H1 (cell line): ENCODE measurements around the gene APBA2. TPM values are rescaled to one million over a fixed set of nuclear protein-coding genes. Genes with fewer than 3 reads are reported as not detected.

Experiments
- CTCF ChIA-PET: fragments of 300-600 bp; sonication (Branson Sonifier 250); formaldehyde crosslinking; loops from one replicate; lab custom pipeline; 2021; ENCODE audit not compliant: partially characterized antibody; lab: Charles Lee
- POLR2A ChIA-PET: fragments of 300-600 bp; sonication (Branson Sonifier 250); formaldehyde crosslinking; loops from one replicate; lab custom pipeline; 2021; ENCODE audit warnings: inconsistent platforms; ENCODE audit not compliant: partially characterized antibody; lab: Charles Lee
- DNase-seq, 2 experiments: peaks; one replicate each; pipeline versions ENCODE4 v3.0.0 to v3.0.0-alpha.2; 2010 to 2022; ENCODE audit warnings: low spot score in 2 of 2, low read depth in 1 of 2, mixed read lengths in 1 of 2
- FAIRE-seq: peaks from 2 replicates; lab custom pipeline; 2011; peaks lifted over from hg19 to GRCh38; lab: Jason Lieb, UNC
- H2AFZ ChIP-seq: 2 replicates; pipeline ENCODE4 v1.8.1; 2012; ENCODE audit warnings: low read length, inconsistent platforms
- H2AK5ac ChIP-seq: 2 replicates; pipeline ENCODE4 v1.6.1; 2013; ENCODE audit warnings: low read depth, low read length
- H2BK120ac ChIP-seq: replicated peaks from 2 replicates; pipeline ENCODE3; 2013; ENCODE audit warnings: low read depth, low read length, inconsistent platforms
- H2BK12ac ChIP-seq: 2 replicates; pipeline ENCODE4 v1.6.1; 2013; ENCODE audit warnings: low read depth, low read length
- H2BK15ac ChIP-seq: 2 replicates; pipeline ENCODE4 v1.6.1; 2013; ENCODE audit warnings: low read length
- H2BK20ac ChIP-seq: 2 replicates; pipeline ENCODE4 v1.6.1; 2013; ENCODE audit warnings: low read length
- H2BK5ac ChIP-seq: 2 replicates; pipeline ENCODE4 v1.6.1; 2013; ENCODE audit warnings: low read depth, low read length
- H3K14ac ChIP-seq: 2 replicates; pipeline ENCODE4 v1.6.1; 2013; ENCODE audit warnings: inconsistent platforms; ENCODE audit not compliant: insufficient read length
- H3K18ac ChIP-seq: 2 replicates; pipeline ENCODE4 v1.6.1; 2013; ENCODE audit warnings: low read length; ENCODE audit errors: extremely low read depth
- H3K23ac ChIP-seq: 2 replicates; pipeline ENCODE4 v1.6.1; 2013; ENCODE audit warnings: inconsistent platforms; ENCODE audit not compliant: insufficient read length
- H3K23me2 ChIP-seq: 2 replicates; pipeline ENCODE4 v1.6.1; 2013; ENCODE audit warnings: low read depth, low read length
- H3K27ac ChIP-seq: 2 replicates; pipeline ENCODE4 v1.6.1; 2011; ENCODE audit warnings: low read depth, low read length, inconsistent platforms
- H3K27me3 ChIP-seq, 4 experiments: replicated peaks in 1 of 4; 1 replicate in 1 of 4; 2 replicates in 3 of 4; pipeline versions ENCODE4 v1.6.1 to v1.8.1; 2011 to 2013; ENCODE audit warnings: low read length in 3 of 4, mild to moderate bottlenecking in 3 of 4, inconsistent platforms in 2 of 4, mixed read lengths in 2 of 4, moderate library complexity in 1 of 4; ENCODE audit not compliant: control insufficient read depth in 3 of 4, insufficient read depth in 3 of 4; ENCODE audit errors: extremely low read depth in 1 of 4
- H3K36me3 ChIP-seq, 4 experiments: 2 replicates each; pipeline versions ENCODE4 v1.6.1 to v1.8.1; 2011 to 2013; ENCODE audit warnings: mild to moderate bottlenecking in 4 of 4, low read length in 3 of 4, moderate library complexity in 2 of 4, control low read depth in 1 of 4, inconsistent platforms in 1 of 4; ENCODE audit not compliant: insufficient read depth in 4 of 4, control insufficient read depth in 2 of 4
- H3K4ac ChIP-seq: replicated peaks from 2 replicates; pipeline ENCODE3; 2013; ENCODE audit warnings: low read length, low read depth, mixed read lengths, inconsistent platforms; ENCODE audit not compliant: insufficient read length
- H3K4me1 ChIP-seq, 4 experiments: replicated peaks in 1 of 4; 1 replicate in 1 of 4; 2 replicates in 3 of 4; pipeline versions ENCODE4 v1.6.1 to v1.8.1; 2011 to 2013; ENCODE audit warnings: low read length in 3 of 4, inconsistent platforms in 2 of 4, mixed read lengths in 1 of 4; ENCODE audit not compliant: insufficient read depth in 4 of 4, control insufficient read depth in 3 of 4
- H3K4me2 ChIP-seq, 2 experiments: 2 replicates each; pipeline versions ENCODE4 v1.6.1 to v1.8.1; 2011 to 2013; ENCODE audit warnings: low read depth in 2 of 2, low read length in 2 of 2, control low read depth in 1 of 2, inconsistent platforms in 1 of 2, mild to moderate bottlenecking in 1 of 2; ENCODE audit not compliant: insufficient read depth in 1 of 2
- H3K4me3 ChIP-seq, 4 experiments: fragments of 200-600, 300-600 bp in 1 of 4; sonication (generic), shearing (Covaris generic), sonication (Bioruptor Twin) in 1 of 4; 2 replicates each; pipeline versions ENCODE4 v1.5.1 to v1.8.1; 2011 to 2016; ENCODE audit warnings: low read length in 4 of 4, low read depth in 3 of 4, control low read depth in 2 of 4, inconsistent platforms in 2 of 4, mild to moderate bottlenecking in 2 of 4, mixed read lengths in 1 of 4, moderate library complexity in 1 of 4; ENCODE audit not compliant: insufficient read depth in 2 of 4; ENCODE audit errors: extremely low read depth in 1 of 4
- H3K56ac ChIP-seq: replicated peaks from 2 replicates; pipeline ENCODE3; 2013; ENCODE audit warnings: low read depth, mild to moderate bottlenecking, mixed read lengths, low read length, inconsistent platforms; ENCODE audit not compliant: insufficient read length
- H3K79me1 ChIP-seq: 2 replicates; pipeline ENCODE4 v1.6.1; 2013; ENCODE audit warnings: low read depth, low read length, control low read depth
- H3K79me2 ChIP-seq, 2 experiments: 2 replicates each; pipeline versions ENCODE4 v1.6.1 to v1.8.1; 2012 to 2013; ENCODE audit warnings: low read length in 2 of 2, mild to moderate bottlenecking in 2 of 2, inconsistent platforms in 1 of 2; ENCODE audit not compliant: insufficient read depth in 2 of 2, control insufficient read depth in 1 of 2
- H3K9ac ChIP-seq, 4 experiments: replicated peaks in 1 of 4; 1 replicate in 1 of 4; 2 replicates in 3 of 4; pipeline versions ENCODE4 v1.6.1 to v1.8.1; 2011 to 2013; ENCODE audit warnings: low read depth in 3 of 4, low read length in 3 of 4, control low read depth in 2 of 4, mild to moderate bottlenecking in 2 of 4, moderate library complexity in 2 of 4, inconsistent platforms in 1 of 4; ENCODE audit errors: extremely low read depth in 1 of 4
- H3K9me3 ChIP-seq, 2 experiments: 2 replicates each; pipeline versions ENCODE4 v1.6.1 to v1.8.1; 2012 to 2013; ENCODE audit warnings: mild to moderate bottlenecking in 2 of 2, moderate library complexity in 2 of 2, control low read depth in 1 of 2, inconsistent platforms in 1 of 2, low read depth in 1 of 2, low read length in 1 of 2, mixed read lengths in 1 of 2; ENCODE audit not compliant: insufficient read depth in 2 of 2
- H4K20me1 ChIP-seq, 2 experiments: replicated peaks in 1 of 2; 2 replicates each; pipeline versions ENCODE3 to v1.8.1; 2011 to 2013; ENCODE audit warnings: inconsistent platforms in 2 of 2, low read length in 2 of 2, mild to moderate bottlenecking in 1 of 2; ENCODE audit not compliant: insufficient read depth in 2 of 2, control insufficient read depth in 1 of 2
- H4K5ac ChIP-seq: 2 replicates; pipeline ENCODE4 v1.6.1; 2013; ENCODE audit warnings: low read length, low read depth, mixed read lengths, inconsistent platforms; ENCODE audit not compliant: insufficient read length
- H4K8ac ChIP-seq: 2 replicates; pipeline ENCODE4 v1.8.0; 2013; ENCODE audit warnings: mild to moderate bottlenecking, moderate library complexity, low read length, inconsistent platforms; ENCODE audit not compliant: insufficient read depth; ENCODE audit errors: extremely low read depth
- H4K91ac ChIP-seq: replicated peaks from 2 replicates; pipeline ENCODE3; 2013; ENCODE audit warnings: low read length, mixed read lengths, inconsistent platforms; ENCODE audit not compliant: insufficient read length
- CBX8 ChIP-seq: fragments of 300-800, 300-1000 bp; sonication (generic); IDR thresholded peaks from 2 replicates; pipeline ENCODE4 v1.7.1; 2016; ENCODE audit warnings: low read depth, low read length, borderline replicate concordance
- CHD1 ChIP-seq: IDR thresholded peaks from 2 replicates; pipeline ENCODE4 v1.6.1; 2012; ENCODE audit warnings: low read depth, low read length, improper control_type of control experiment
- PHF8 ChIP-seq: fragments of 200-600 bp; sonication (generic); conservative IDR thresholded peaks from 2 replicates; pipeline ENCODE4 v1.7.1; 2012; ENCODE audit warnings: low read depth, mild to moderate bottlenecking, inconsistent platforms, low read length, moderate library complexity
- POLR2A ChIP-seq, 2 experiments: IDR thresholded peaks; 1 replicate in 1 of 2; 2 replicates in 1 of 2; pipeline ENCODE4 v1.6.1; 2011; ENCODE audit warnings: low read depth in 2 of 2, low read length in 2 of 2, mild to moderate bottlenecking in 2 of 2; ENCODE audit errors: control extremely low read depth in 1 of 2
- SIRT6 ChIP-seq: IDR thresholded peaks from one replicate; pipeline ENCODE4 v1.7.1; 2012; ENCODE audit warnings: low read length, inconsistent platforms
- SP4 ChIP-seq: IDR thresholded peaks from 2 replicates; pipeline ENCODE4 v1.6.1; 2012; ENCODE audit warnings: low read length, inconsistent platforms
- WGBS, 2 experiments: shearing (Covaris generic) in 1 of 2; methylation state at CpG; one replicate each; pipeline versions ENCODE4 v1.1.6 to v1.1.7; 2013 to 2015; ENCODE audit warnings: low lambda C conversion rate in 2 of 2, mixed read lengths in 2 of 2, inconsistent platforms in 1 of 2, low coverage in 1 of 2, missing lambda C conversion rate in 1 of 2; ENCODE audit not compliant: insufficient replicate concordance in 2 of 2, insufficient coverage in 1 of 2, insufficient read length in 1 of 2; ENCODE audit errors: extremely low coverage in 1 of 2, missing lambda C conversion rate in 1 of 2; 5-methylcytosine and 5-hydroxymethylcytosine counted together
- polyA plus RNA-seq, 7 experiments: library from polyadenylated mRNA; depleted of rRNA in 3 of 7; stranded (reverse) in 5 of 7; unstranded in 2 of 7; fragments of >200 nt in 5 of 7; fragments of 200-250 nt in 2 of 7; gene quantifications; 1 replicate in 5 of 7; 2 replicates in 1 of 7; 4 replicates in 1 of 7; pipeline versions ENCODE4 v1.2.1 to v1.2.3, GENCODE V29; 2011 to 2013; ENCODE audit warnings: missing spikeins in 2 of 7, mixed read lengths in 2 of 7
- total RNA-seq: library from RNA; stranded (reverse); fragmentation: NEBNext Ultra II Directional; extraction: Animal tissue kit (Norgen Biotek cat#: 25700); gene quantifications from 2 replicates; pipeline ENCODE4 v1.2.1, GENCODE V29; 2021
- TF ChIP-seq, protein P1 (sequence below): IDR thresholded peaks from 2 replicates; pipeline ENCODE4 v1.6.1; 2011; ENCODE audit warnings: low read depth, mild to moderate bottlenecking, low read length; ENCODE audit not compliant: insufficient read depth

APBA2 gene
- total and polyA plus RNA-seq, 2 of the 8 experiments (the other 6 are each of a cell fraction or from before 2014, with no cell fraction given), result 15.5 to 19.0 TPM

DNA sequence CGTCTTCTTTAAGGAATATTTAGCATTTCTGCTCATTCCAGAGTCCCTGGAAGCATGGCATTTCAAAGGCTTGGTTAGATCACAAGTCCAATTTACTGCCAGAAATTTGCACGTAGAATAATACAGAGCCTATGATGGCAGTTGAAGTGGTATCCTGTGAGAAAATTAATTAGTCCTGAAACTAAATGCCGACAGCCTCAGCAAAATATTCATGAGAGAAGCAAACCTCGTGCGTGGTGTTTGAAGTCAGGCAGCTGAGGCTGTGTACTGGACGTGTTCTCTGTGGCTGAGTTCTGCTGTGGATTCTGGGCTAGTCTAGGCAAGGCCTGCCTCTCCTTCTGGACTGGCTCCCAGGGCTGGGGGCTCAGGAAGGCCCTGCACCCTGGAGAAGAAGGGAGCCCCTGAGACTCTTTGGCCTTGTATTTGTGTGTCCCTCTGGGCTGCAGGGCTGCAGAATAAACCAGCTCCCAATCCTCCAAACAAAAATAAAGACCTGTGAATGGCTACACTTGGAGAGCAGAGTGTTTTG is 106.6 kb downstream of the APBA2 start:
- no peak overlapping the region for H2AFZ ChIP-seq
- no peak overlapping the region for H2AK5ac ChIP-seq
- H3K4ac ChIP-seq, result no peak overlapping the region
- no peak overlapping the region for H2BK5ac ChIP-seq
- H3K18ac ChIP-seq, result no peak overlapping the region
- no peak overlapping the region for H3K4me2 ChIP-seq
- H4K20me1 ChIP-seq, result peaks cover 0 to 3% of the 10 kb centered on the region in 2 experiments
- no peak overlapping the region for H2BK12ac ChIP-seq
- POLR2A ChIA-PET, result no interaction called here
- no peaks in the 10 kb centered on the region for H3K9me3 ChIP-seq
- H3K23me2 ChIP-seq, result no peaks in the 10 kb centered on the region
- FAIRE-seq (no peak), DNase-seq (no peak)
- no peak overlapping the region for H2BK15ac ChIP-seq
- H3K79me1 ChIP-seq, result no peaks in the 10 kb centered on the region
- no peaks in the 10 kb centered on the region for H3K27me3 ChIP-seq
- H3K14ac ChIP-seq, result no peak overlapping the region
- no peak overlapping the region for H4K8ac ChIP-seq
- H3K27ac ChIP-seq, result no peak overlapping the region
- H3K9ac ChIP-seq, result no peak overlapping the region
- 91% methylated on average over 6 of the region's 6 CpGs; no CpG with 5 or more reads in 1 of the 2 experiments for WGBS, 2 experiments
- no peak overlapping the region for H4K5ac ChIP-seq
- H3K23ac ChIP-seq, result no peak overlapping the region
- no peaks in the 10 kb centered on the region for H3K79me2 ChIP-seq
- H2BK20ac ChIP-seq, result no peak overlapping the region
- H3K4me3 ChIP-seq, result no peak overlapping the region
- H4K91ac ChIP-seq, result no peak overlapping the region
- peaks cover 0 to 11% (median 6%) of the 10 kb centered on the region in 4 experiments; a peak in 5 of 7 replicates for H3K4me1 ChIP-seq
- CTCF ChIA-PET, result interaction anchor here (1.0 to 9.4 kb wide), 2 partner anchors 98 to 108 kb away, joined by 4 to 88 read pairs; no protein-coding TSS in a partner anchor
- H3K36me3 ChIP-seq, result no peaks in the 10 kb centered on the region
- H3K56ac ChIP-seq, result no peak overlapping the region
- H2BK120ac ChIP-seq, result no peak overlapping the region
- TF ChIP-seq POLR2A (IDR thresholded peaks at IDR 0.05; ENCODE audit: control extremely low read depth in 1 of 2, low read depth in 2 of 2, low read length in 2 of 2) (no peak), SIRT6 (no peak), SP4 (no peak), PHF8 (no peak), CHD1 (no peak), CBX8 (no peak)
- TF ChIP-seq, protein P1, sequence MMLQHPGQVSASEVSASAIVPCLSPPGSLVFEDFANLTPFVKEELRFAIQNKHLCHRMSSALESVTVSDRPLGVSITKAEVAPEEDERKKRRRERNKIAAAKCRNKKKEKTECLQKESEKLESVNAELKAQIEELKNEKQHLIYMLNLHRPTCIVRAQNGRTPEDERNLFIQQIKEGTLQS, result no peak
